ENCODE measurements around the gene UST.

DNA sequence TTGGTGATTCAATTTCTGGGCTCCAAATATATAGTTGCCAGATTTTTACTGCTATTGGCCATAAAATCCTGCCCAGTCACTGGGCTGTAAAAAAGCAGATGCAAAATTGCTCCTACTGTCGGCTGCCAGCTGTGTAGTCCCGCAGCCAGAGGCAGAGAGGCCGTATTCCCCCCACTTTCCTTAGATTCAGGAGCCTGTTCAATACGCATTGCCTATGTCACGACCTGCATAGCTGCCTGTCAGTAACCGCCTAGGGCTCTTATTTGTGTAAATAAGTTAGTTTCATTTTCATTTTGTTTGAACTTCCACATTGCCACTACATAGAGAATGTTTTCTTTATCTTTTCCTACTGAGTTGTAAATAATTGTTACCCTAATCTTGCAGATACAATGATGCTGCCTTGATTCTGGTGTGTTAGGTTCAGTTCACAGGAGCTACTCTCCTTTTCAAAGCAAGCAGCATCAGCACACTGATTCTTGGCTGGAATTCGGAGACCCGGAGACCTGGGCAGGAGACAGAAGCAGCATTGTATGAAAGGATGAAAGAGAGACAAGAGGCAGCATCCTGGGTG is 46.0 kb upstream of the UST start:
- TF ChIP-seq CTCF (IDR thresholded peaks at IDR 0.05), result no peak
- no peak for TF ChIP-seq POLR2A (IDR thresholded peaks at IDR 0.05)

Measured in esophagus squamous epithelium (tissue), 4 donors.